GM18907 (cell line): Measurements from ENCODE around the gene GPR18.
"Not testable (repeated sequence)": the region's sequence is repeated elsewhere in the genome, so short reads cannot be mapped to it uniquely, and the experiment has no call there.

Source experiments
- ATAC-seq: cut with Tn5 transposase; IDR thresholded peaks from one replicate; pipeline ENCODE4 v1.9.1; 2021; ENCODE audit warnings: mild to moderate bottlenecking, moderate library complexity; ENCODE audit not compliant: unreplicated experiment

GPR18 gene

DNA sequence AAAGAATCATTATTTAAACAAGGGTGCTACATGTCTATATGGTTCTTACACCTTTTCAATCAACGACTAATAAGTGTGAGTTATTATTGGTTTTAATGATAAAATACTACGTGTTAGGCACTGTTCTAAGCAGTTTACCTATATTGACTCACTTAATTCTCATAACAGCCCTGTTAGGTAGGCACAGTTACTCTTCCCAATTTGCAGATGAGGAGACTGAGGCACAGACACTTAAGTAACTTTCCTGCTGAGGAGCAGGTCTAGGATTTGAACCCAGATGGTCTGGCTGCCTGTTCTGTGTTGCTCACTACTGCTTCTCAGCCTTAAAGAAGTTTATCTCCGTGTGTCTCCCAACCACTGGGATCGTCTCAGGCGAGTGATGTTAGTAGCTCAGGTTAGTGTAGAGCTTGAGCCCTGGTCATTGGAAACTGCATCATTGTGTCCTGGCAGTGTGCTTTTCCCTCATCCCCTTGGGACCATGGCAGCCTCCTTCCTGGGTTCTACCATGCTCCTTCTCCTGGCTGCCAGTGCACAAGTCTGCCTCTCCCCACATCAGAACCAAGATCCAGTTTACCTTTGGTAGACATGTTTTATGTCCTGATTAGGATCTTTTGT lies 46.7 kb downstream of the GPR18 start:
- ATAC-seq, result no peak

DNA sequence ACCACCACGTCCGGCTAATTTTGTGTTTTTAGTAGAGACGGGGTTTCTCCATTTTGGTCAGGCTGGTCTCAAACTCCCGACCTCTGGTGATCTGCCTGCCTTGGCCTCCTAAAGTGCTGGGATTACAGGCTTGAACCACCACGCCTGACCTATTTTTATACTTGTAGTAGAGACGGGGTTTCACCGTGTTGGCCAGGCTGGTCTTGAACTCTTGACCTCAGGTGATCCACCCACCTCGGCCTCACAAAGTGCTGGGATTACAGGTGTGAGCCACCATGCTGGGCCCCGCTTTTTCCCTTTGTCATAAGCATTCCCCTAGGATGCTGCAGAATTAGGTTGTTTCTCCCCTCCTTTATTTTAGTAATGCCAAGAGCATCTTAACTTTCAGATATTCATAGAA lies 47.6 kb downstream of the GPR18 start:
- not testable (repeated sequence) for ATAC-seq

- ATAC-seq, result no peak
Observed at GRCh38 chr13:99208845-99209527, 49.2 kb downstream of the GPR18 start.

GRCh38 chr13:99208185-99208584 lies 50.0 kb downstream of the GPR18 start:
- ATAC-seq, result no peak

DNA sequence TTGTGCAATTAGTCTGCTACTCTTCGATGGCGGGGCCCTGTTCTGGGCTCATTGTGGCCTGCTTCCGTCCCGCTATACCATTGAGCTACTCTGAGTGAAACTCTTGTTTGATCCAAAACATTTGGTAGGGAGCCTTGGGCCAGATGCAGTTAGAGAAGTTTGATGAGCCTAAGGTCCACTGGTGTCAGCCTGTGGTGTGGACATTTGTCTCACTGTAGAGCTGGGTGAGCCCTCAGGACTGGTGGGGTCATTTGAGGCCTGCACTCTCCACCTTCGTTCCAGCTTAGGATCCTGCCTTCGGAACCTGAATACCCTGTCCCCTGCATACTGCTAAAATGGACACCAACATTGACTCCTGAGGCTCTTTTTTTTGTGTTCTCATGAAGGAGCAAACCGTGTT lies 50.7 kb downstream of the GPR18 start:
- no peak for ATAC-seq

- no peak for ATAC-seq
Observed at GRCh38 chr13:99206873-99207272, 51.3 kb downstream of the GPR18 start.

- no peak for ATAC-seq
Observed at GRCh38 chr13:99206226-99206625, 52.0 kb downstream of the GPR18 start.

DNA sequence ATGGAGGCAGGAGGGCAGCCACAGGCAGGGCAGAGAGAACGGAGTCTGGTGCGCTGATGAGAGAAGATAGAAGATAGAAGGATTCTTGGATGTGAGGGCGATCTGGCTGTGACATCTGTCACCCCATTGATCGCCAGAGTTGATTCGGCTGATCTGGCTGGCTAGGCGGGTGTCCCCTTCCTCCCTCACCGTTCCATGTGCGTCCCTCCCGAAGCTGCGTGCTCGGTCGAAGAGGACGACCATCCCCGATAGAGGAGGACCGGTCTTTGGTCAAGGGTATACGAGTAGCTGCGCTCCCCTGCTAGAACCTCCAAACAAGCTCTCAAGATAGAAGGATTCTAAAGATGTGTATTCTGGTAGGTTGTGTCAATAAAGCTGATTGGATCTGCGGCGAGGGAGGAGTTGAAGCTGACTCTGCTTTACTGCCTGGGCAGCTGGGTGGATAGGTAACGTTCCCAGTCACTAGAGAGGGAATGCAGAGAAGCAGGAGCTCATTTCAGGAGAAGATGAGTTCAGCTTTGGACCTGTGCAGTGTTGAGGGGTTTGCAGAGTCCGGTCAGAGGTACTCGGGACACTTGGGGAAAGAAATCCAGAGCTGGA lies 52.5 kb downstream of the GPR18 start:
- no peak for ATAC-seq
